ENCODE measurements around the gene CFAP410. TPM values are rescaled to one million over a fixed set of nuclear protein-coding genes. Genes with fewer than 3 reads are reported as not detected.

CFAP410 gene
- total RNA-seq, 1 donor from 2014 or later, result 23.4 TPM

DNA sequence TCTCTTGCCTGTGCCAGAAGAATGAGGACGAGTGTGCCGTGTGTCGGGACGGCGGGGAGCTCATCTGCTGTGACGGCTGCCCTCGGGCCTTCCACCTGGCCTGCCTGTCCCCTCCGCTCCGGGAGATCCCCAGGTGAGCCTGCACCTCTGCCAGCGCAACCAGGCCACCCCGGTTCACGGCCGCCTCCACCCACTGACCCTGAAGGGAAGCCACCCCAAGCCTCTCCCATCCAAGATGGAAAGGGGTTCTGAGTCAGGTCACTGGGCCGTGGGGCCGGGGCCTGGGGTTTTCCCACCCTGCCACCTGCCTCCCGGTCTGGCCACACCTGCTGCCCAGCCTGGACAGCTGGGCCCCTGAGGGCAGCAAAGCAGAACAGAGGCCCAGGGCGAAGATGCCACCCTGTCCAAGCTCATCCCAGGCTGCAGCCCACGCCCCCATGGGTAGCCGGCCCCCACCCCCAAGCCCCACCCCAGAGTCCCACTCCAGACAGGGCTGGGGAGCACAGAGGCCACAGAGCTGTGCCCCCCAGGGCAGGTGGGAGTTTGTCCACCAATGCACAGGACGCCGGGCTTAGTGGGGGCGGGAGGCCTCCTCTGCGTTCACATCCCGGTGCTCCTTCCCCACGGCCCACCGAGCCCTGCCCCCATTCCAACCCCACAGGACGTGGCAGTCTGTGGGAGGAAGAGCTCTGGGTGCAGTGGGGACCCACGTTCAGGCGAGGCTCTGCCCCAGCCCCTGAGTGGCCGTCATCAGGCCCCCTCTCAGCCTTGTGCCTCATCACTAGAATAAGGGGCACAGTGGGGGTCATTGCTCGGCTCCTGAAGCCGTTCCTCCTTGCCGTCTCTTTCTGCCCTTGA is 47.9 kb downstream of the CFAP410 start:
- Mint-ChIP-seq H3K4me1 (ENCODE audit: unreplicated experiment) (peaks cover 14% of the 10 kb centered on the region), H3K9me3 (ENCODE audit: unreplicated experiment) (no peaks in the 10 kb centered on the region), H3K4me3 (ENCODE audit: unreplicated experiment) (no peak overlapping the region), H3K27me3 (ENCODE audit: unreplicated experiment) (peaks cover 3% of the 10 kb centered on the region), H3K27ac (ENCODE audit: unreplicated experiment) (no peak overlapping the region), H3K36me3 (ENCODE audit: unreplicated experiment) (no peaks in the 10 kb centered on the region)
- no peak for DNase-seq (ENCODE audit: extremely low spot score, unreplicated experiment)
- TF ChIP-seq, protein P1, sequence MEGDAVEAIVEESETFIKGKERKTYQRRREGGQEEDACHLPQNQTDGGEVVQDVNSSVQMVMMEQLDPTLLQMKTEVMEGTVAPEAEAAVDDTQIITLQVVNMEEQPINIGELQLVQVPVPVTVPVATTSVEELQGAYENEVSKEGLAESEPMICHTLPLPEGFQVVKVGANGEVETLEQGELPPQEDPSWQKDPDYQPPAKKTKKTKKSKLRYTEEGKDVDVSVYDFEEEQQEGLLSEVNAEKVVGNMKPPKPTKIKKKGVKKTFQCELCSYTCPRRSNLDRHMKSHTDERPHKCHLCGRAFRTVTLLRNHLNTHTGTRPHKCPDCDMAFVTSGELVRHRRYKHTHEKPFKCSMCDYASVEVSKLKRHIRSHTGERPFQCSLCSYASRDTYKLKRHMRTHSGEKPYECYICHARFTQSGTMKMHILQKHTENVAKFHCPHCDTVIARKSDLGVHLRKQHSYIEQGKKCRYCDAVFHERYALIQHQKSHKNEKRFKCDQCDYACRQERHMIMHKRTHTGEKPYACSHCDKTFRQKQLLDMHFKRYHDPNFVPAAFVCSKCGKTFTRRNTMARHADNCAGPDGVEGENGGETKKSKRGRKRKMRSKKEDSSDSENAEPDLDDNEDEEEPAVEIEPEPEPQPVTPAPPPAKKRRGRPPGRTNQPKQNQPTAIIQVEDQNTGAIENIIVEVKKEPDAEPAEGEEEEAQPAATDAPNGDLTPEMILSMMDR (IDR thresholded peaks at IDR 0.05), result no peak

DNA sequence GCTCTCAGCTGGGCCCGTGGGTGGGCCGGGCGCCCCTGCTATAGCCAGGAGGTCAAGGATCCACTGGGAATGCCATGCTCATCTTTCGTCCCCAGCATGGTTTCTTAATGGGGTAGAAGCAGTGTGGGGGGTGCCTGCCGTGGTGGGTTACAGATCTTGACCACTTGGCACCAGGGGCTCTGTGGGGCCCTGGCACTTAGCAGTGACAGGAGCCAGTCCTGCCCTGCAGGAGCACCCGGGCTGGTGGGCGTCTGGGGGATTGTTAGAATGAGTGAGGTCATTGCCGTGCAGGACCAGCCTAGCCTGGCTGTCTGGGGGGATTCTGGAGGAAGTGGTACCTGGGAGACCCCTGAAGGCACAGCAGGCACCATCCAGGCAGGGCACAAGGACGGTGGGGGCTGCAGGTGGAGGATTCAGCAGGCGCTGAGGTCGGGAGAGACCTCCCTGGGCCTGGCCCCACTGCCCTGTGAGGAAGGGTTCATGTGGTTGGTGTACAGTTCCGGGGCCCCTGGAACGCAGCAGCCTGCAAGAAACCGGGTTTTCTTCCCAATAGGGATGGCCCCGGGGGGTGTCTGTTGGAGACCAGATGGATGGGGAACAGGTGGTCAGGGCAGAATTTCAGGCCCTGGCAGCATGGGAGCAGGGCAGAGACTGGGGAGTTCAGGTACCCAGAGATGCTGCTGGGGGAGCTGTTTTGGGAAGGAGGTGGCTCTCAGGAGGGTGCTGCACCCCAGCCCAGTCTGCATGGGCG is 48.7 kb downstream of the CFAP410 start:
- Mint-ChIP-seq H3K36me3 (ENCODE audit: unreplicated experiment) (no peaks in the 10 kb centered on the region), H3K27me3 (ENCODE audit: unreplicated experiment) (peaks cover 3% of the 10 kb centered on the region), H3K27ac (ENCODE audit: unreplicated experiment) (no peak overlapping the region), H3K4me3 (ENCODE audit: unreplicated experiment) (no peak overlapping the region), H3K9me3 (ENCODE audit: unreplicated experiment) (no peaks in the 10 kb centered on the region), H3K4me1 (ENCODE audit: unreplicated experiment) (peaks cover 14% of the 10 kb centered on the region)
- DNase-seq (ENCODE audit: extremely low spot score, unreplicated experiment), result no peak
- TF ChIP-seq, protein P1 (IDR thresholded peaks at IDR 0.05), result no peak

DNA sequence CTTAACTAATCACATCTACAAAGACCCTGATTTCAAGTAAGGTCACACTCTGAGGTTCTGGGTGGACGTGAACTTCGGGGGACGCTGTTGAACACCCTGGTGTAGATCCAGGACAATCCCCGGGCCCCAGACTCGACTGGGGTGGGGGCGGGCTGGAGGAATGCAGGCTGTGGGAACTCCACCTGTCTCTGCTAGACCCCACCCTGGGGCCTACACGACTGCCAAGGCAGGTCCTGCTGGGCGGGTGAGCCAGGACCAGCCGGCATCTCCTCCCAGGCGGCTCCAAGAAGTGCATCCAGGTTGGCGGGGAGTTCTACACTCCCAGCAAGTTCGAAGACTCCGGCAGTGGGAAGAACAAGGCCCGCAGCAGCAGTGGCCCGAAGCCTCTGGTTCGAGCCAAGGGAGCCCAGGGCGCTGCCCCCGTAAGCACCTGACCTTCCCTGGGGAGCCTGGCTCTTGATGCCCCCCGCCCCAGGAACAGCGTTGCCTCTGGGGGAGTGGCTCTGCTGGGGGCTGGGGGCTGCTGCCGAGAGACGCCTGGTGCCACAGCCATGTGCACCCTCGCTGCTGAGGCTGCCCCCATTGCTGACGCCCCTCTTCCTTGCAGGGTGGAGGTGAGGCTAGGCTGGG is 49.7 kb downstream of the CFAP410 start:
- Mint-ChIP-seq H3K27ac (ENCODE audit: unreplicated experiment) (no peak overlapping the region), H3K27me3 (ENCODE audit: unreplicated experiment) (peaks cover 3% of the 10 kb centered on the region), H3K4me3 (ENCODE audit: unreplicated experiment) (no peak overlapping the region), H3K36me3 (ENCODE audit: unreplicated experiment) (no peaks in the 10 kb centered on the region), H3K4me1 (ENCODE audit: unreplicated experiment) (peaks cover 4% of the 10 kb centered on the region), H3K9me3 (ENCODE audit: unreplicated experiment) (no peaks in the 10 kb centered on the region)
- TF ChIP-seq, protein P1 (IDR thresholded peaks at IDR 0.05), result no peak
- DNase-seq (ENCODE audit: extremely low spot score, unreplicated experiment), result no peak

DNA sequence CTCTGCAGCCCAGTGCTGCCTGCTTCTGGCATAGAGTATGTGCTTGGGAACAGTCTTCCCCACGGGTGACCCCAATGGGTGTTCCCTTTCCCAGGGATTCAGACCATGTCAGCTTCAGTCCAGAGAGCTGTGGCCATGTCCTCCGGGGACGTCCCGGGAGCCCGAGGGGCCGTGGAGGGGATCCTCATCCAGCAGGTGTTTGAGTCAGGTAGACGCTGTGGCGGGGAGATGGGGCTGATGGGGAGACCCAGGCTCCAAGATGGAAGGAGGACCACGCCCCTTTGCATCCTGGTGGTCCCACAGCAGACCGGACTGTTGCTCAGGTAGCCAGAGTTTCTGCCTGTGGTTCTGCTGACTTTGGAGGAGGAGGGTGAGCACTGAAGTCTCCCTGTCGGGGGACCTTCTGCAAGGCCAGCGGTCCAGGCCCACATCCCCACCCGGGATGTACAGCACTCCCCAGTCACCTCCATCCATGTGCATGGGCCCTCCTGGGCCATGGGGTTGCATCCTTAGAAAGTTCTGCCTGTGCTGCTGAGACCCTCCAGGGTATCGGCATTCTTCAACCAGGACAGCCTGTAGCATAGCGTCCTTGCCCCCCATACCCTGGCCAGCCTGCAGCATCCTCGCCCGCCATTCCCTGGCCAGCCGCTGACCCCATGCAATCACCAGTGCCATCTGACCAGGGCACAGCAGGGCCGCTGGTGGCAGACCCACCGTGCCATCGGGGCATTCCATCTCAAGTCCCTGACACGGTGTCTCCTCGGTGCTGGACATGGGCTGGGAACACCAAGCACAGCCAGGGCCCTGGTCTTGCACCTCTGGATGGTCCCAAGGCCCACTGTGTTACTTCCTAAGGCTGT is 50.7 kb downstream of the CFAP410 start:
- Mint-ChIP-seq H3K27me3 (ENCODE audit: unreplicated experiment) (peaks cover 3% of the 10 kb centered on the region), H3K9me3 (ENCODE audit: unreplicated experiment) (no peaks in the 10 kb centered on the region), H3K27ac (ENCODE audit: unreplicated experiment) (no peak overlapping the region), H3K4me3 (ENCODE audit: unreplicated experiment) (no peak overlapping the region), H3K4me1 (ENCODE audit: unreplicated experiment) (peaks cover 4% of the 10 kb centered on the region), H3K36me3 (ENCODE audit: unreplicated experiment) (no peaks in the 10 kb centered on the region)
- TF ChIP-seq, protein P1 (IDR thresholded peaks at IDR 0.05), result no peak
- DNase-seq (ENCODE audit: extremely low spot score, unreplicated experiment), result no peak
